ENCODE data around the gene BCKDK. TPM values are rescaled to one million over a fixed set of nuclear protein-coding genes. Genes with fewer than 3 reads are reported as not detected.

Gene BCKDK
- total RNA-seq, 1 experiment from 2014 or later: 57.0 TPM

DNA sequence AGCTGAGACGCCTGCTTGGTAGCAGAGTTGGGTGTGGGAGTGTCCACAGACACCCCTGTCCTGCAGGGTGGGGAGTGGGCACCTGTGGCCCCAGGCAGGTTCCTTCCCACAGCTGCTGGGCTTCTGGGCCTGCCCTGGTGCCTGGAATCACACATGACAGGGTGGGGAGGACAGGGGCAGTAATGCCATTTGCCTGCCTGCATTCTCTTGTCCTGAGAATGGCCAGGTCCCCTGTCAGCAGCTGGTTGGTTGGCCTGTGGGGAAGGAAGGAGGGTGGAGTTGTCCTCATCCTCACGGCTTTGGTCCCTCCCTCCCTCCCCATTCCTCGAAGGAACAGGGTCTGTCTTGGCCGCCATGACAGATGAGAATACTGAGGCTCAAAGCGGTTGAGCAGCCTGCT, 24.6 kb upstream of the BCKDK start:
- Histone ChIP-seq H3K18ac (ENCODE audit: insufficient read length, low read depth, low read length) (no peak overlapping the region), H3K56ac (ENCODE audit: insufficient read length, low read depth, low read length) (no peak overlapping the region), H2BK15ac (ENCODE audit: low read depth, low read length) (no peak overlapping the region), H3K4me2 (ENCODE audit: insufficient read depth, insufficient read length, low read length) (no peak overlapping the region), H3K14ac (ENCODE audit: insufficient read depth, low read length) (no peak overlapping the region), H2BK120ac (ENCODE audit: low read depth, low read length, poor library complexity, severe bottlenecking) (no peak overlapping the region), H2BK5ac (ENCODE audit: insufficient read length, low read length) (no peak overlapping the region), H4K8ac (replicated peaks; ENCODE audit: insufficient read length, low read depth, low read length) (no peak overlapping the region), H3K4ac (ENCODE audit: low read depth, low read length) (no peak overlapping the region), H3K4me1 (ENCODE audit: insufficient read depth, low read length) (no peaks in the 10 kb centered on the region), H3K23me2 (ENCODE audit: insufficient read length, low read depth, low read length, poor library complexity, severe bottlenecking) (no peaks in the 10 kb centered on the region), H2BK20ac (ENCODE audit: low read depth, low read length, poor library complexity, severe bottlenecking) (no peak overlapping the region), H3K79me1 (ENCODE audit: insufficient read depth, low read depth, low read length, poor library complexity, severe bottlenecking) (no peaks in the 10 kb centered on the region), H4K5ac (ENCODE audit: insufficient read length, low read depth, low read length) (no peak overlapping the region), H3K27me3 (ENCODE audit: insufficient read depth, low read length) (no peaks in the 10 kb centered on the region), H3K79me2 (ENCODE audit: insufficient read depth, low read length) (no peaks in the 10 kb centered on the region), H4K20me1 (ENCODE audit: control insufficient read depth, insufficient read depth, insufficient read length) (peaks cover 4% of the 10 kb centered on the region), H3K9ac (ENCODE audit: extremely low read depth, insufficient read length, low read length) (no peak overlapping the region), H3K27ac (ENCODE audit: insufficient read length, low read depth, low read length) (no peak overlapping the region), H4K91ac (ENCODE audit: insufficient read length, low read depth, low read length) (no peak overlapping the region), H2AK5ac (ENCODE audit: insufficient read length, low read length) (no peak overlapping the region), H2BK12ac (ENCODE audit: insufficient read length, low read depth, low read length) (no peak overlapping the region), H3K23ac (ENCODE audit: insufficient read length, low read depth, low read length) (no peak overlapping the region), H3K9me3 (ENCODE audit: control insufficient read depth, low read depth, low read length) (no peaks in the 10 kb centered on the region), H3T11ph (ENCODE audit: low read length) (no peak overlapping the region), H2AFZ (ENCODE audit: low read length) (no peak overlapping the region)
- no peaks in the 10 kb centered on the region for H3K9me3 Mint-ChIP-seq
- TF ChIP-seq, protein P1, sequence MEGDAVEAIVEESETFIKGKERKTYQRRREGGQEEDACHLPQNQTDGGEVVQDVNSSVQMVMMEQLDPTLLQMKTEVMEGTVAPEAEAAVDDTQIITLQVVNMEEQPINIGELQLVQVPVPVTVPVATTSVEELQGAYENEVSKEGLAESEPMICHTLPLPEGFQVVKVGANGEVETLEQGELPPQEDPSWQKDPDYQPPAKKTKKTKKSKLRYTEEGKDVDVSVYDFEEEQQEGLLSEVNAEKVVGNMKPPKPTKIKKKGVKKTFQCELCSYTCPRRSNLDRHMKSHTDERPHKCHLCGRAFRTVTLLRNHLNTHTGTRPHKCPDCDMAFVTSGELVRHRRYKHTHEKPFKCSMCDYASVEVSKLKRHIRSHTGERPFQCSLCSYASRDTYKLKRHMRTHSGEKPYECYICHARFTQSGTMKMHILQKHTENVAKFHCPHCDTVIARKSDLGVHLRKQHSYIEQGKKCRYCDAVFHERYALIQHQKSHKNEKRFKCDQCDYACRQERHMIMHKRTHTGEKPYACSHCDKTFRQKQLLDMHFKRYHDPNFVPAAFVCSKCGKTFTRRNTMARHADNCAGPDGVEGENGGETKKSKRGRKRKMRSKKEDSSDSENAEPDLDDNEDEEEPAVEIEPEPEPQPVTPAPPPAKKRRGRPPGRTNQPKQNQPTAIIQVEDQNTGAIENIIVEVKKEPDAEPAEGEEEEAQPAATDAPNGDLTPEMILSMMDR (conservative IDR thresholded peaks at IDR 0.05): no peak
- H3K4me3 Mint-ChIP-seq: no peak overlapping the region; a peak in 1 of 5 replicates
- H3K27ac Mint-ChIP-seq: no peak overlapping the region; a peak in 1 of 7 replicates
- H3K27me3 Mint-ChIP-seq (ENCODE audit: low read depth): no peaks in the 10 kb centered on the region
- peaks cover 16 to 39% (median 37%) of the 10 kb centered on the region in 3 experiments; a peak in 6 of 7 replicates for H3K36me3 Mint-ChIP-seq (ENCODE audit: insufficient read depth in 1 of 3, low read depth in 3 of 3)
- H3K4me1 Mint-ChIP-seq: peaks cover 0 to 3% of the 10 kb centered on the region in 2 experiments; a peak in 1 of 4 replicates
- no CpG with 5 or more reads among the region's 5 CpGs for WGBS (ENCODE audit: extremely low coverage, insufficient read length, low lambda C conversion rate)
- peak; percentile 31 for DNase-seq

Measured in H9 (cell line).